Measurements from ENCODE around the gene UPF3A.

UPF3A gene

GRCh38 chr13:114259974-114260373 lies 21.4 kb upstream of the UPF3A start:
- TF ChIP-seq, protein P1, sequence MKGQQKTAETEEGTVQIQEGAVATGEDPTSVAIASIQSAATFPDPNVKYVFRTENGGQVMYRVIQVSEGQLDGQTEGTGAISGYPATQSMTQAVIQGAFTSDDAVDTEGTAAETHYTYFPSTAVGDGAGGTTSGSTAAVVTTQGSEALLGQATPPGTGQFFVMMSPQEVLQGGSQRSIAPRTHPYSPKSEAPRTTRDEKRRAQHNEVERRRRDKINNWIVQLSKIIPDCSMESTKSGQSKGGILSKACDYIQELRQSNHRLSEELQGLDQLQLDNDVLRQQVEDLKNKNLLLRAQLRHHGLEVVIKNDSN (IDR thresholded peaks at IDR 0.05), result no peak
- TF ChIP-seq TEAD4 (IDR thresholded peaks at IDR 0.05) (no peak), CREB1 (IDR thresholded peaks at IDR 0.05; ENCODE audit: low read depth) (no peak), EGR1 (IDR thresholded peaks at IDR 0.05) (no peak), EP300 (IDR thresholded peaks at IDR 0.05; ENCODE audit: borderline replicate concordance) (no peak), TAF1 (IDR thresholded peaks at IDR 0.05; ENCODE audit: low read depth) (no peak), FOXM1 (IDR thresholded peaks at IDR 0.05; ENCODE audit: borderline replicate concordance, low read depth) (no peak), CEBPB (IDR thresholded peaks at IDR 0.05) (no peak), TCF12 (IDR thresholded peaks at IDR 0.05; ENCODE audit: low read depth) (no peak), RAD21 (IDR thresholded peaks at IDR 0.05; ENCODE audit: low read depth) (no peak), NFIC (IDR thresholded peaks at IDR 0.05) (no peak), REST (IDR thresholded peaks at IDR 0.05; ENCODE audit: low read depth) (no peak), ZBTB7A (IDR thresholded peaks at IDR 0.05; ENCODE audit: low read depth) (no peak), YY1 (IDR thresholded peaks at IDR 0.05; ENCODE audit: low read depth) (no peak)
- TF ChIP-seq, protein P2, sequence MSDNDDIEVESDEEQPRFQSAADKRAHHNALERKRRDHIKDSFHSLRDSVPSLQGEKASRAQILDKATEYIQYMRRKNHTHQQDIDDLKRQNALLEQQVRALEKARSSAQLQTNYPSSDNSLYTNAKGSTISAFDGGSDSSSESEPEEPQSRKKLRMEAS (IDR thresholded peaks at IDR 0.05), result no peak

GRCh38 chr13:114260814-114261213 lies 20.6 kb upstream of the UPF3A start:
- TF ChIP-seq EGR1 (IDR thresholded peaks at IDR 0.05) (no peak), NFIC (IDR thresholded peaks at IDR 0.05) (no peak), YY1 (IDR thresholded peaks at IDR 0.05; ENCODE audit: low read depth) (no peak), REST (IDR thresholded peaks at IDR 0.05; ENCODE audit: low read depth) (no peak), CREB1 (IDR thresholded peaks at IDR 0.05; ENCODE audit: low read depth) (no peak), ZBTB7A (IDR thresholded peaks at IDR 0.05; ENCODE audit: low read depth) (no peak), TAF1 (IDR thresholded peaks at IDR 0.05; ENCODE audit: low read depth) (no peak), TCF12 (IDR thresholded peaks at IDR 0.05; ENCODE audit: low read depth) (no peak), CEBPB (IDR thresholded peaks at IDR 0.05) (no peak), RAD21 (IDR thresholded peaks at IDR 0.05; ENCODE audit: low read depth) (no peak), FOXM1 (IDR thresholded peaks at IDR 0.05; ENCODE audit: borderline replicate concordance, low read depth) (no peak), TEAD4 (IDR thresholded peaks at IDR 0.05) (no peak), EP300 (IDR thresholded peaks at IDR 0.05; ENCODE audit: borderline replicate concordance) (no peak)
- TF ChIP-seq, protein P1 (IDR thresholded peaks at IDR 0.05), result no peak
- TF ChIP-seq, protein P2 (IDR thresholded peaks at IDR 0.05), result no peak

GRCh38 chr13:114261328-114261965 lies 20.0 kb upstream of the UPF3A start:
- TF ChIP-seq YY1 (IDR thresholded peaks at IDR 0.05; ENCODE audit: low read depth) (no peak), TAF1 (IDR thresholded peaks at IDR 0.05; ENCODE audit: low read depth) (no peak), RAD21 (IDR thresholded peaks at IDR 0.05; ENCODE audit: low read depth) (no peak), EGR1 (IDR thresholded peaks at IDR 0.05) (no peak), TEAD4 (IDR thresholded peaks at IDR 0.05) (no peak), CREB1 (IDR thresholded peaks at IDR 0.05; ENCODE audit: low read depth) (no peak), TCF12 (IDR thresholded peaks at IDR 0.05; ENCODE audit: low read depth) (no peak), CEBPB (IDR thresholded peaks at IDR 0.05) (no peak), NFIC (IDR thresholded peaks at IDR 0.05) (no peak), REST (IDR thresholded peaks at IDR 0.05; ENCODE audit: low read depth) (no peak), FOXM1 (IDR thresholded peaks at IDR 0.05; ENCODE audit: borderline replicate concordance, low read depth) (no peak), ZBTB7A (IDR thresholded peaks at IDR 0.05; ENCODE audit: low read depth) (no peak)
- TF ChIP-seq, protein P2 (IDR thresholded peaks at IDR 0.05), result no peak
- TF ChIP-seq, protein P1 (IDR thresholded peaks at IDR 0.05), result no peak
